ENCODE data around the gene KLF7.

GRCh38 chr2:207142461-207142860, 23.3 kb downstream of the KLF7 start:
- TF ChIP-seq EP300 (IDR thresholded peaks at IDR 0.05) = peak in 1 of 2 donors; percentile 16
- TF ChIP-seq, protein P1, sequence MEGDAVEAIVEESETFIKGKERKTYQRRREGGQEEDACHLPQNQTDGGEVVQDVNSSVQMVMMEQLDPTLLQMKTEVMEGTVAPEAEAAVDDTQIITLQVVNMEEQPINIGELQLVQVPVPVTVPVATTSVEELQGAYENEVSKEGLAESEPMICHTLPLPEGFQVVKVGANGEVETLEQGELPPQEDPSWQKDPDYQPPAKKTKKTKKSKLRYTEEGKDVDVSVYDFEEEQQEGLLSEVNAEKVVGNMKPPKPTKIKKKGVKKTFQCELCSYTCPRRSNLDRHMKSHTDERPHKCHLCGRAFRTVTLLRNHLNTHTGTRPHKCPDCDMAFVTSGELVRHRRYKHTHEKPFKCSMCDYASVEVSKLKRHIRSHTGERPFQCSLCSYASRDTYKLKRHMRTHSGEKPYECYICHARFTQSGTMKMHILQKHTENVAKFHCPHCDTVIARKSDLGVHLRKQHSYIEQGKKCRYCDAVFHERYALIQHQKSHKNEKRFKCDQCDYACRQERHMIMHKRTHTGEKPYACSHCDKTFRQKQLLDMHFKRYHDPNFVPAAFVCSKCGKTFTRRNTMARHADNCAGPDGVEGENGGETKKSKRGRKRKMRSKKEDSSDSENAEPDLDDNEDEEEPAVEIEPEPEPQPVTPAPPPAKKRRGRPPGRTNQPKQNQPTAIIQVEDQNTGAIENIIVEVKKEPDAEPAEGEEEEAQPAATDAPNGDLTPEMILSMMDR (IDR thresholded peaks at IDR 0.05) = peak in 2 of 5 experiments; percentile 24 to 29
- no peak for TF ChIP-seq POLR2A (IDR thresholded peaks at IDR 0.05)
